Measurements from ENCODE around the gene OTOG. TPM values are rescaled to one million over a fixed set of nuclear protein-coding genes. Genes with fewer than 3 reads are reported as not detected.

OTOG gene
- total RNA-seq, 3 donors from 2014 or later, result not detected

DNA sequence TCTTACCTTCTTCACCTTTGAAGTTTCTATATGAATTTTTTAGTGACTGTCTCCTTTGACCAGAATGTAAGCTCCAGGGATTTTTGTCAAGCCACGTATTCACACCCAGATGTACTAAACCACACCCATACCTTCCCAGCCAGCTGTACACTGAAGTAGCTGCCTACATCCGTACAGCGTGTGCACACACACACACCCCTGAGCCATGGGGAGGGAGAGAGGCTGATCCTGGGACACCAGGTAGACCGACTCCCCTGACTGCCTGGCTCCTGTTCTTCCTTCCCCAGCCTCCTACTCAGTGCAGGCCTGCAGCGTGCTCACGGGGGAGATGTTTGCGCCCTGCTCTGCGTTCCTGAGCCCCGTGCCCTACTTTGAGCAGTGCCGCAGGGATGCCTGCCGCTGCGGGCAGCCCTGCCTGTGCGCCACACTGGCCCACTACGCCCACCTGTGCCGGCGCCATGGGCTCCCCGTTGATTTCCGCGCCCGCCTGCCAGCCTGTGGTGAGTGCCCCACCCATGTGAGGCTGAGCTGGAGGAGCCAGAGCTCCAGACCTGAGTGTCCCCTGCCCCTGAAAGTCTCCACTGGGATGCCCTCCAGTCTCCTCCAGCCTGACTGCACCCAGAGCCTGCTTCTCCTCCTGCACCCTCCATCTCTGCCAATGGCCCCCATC lies 25.9 kb downstream of the OTOG start:
- Mint-ChIP-seq H3K36me3 (ENCODE audit: insufficient read depth) (no peaks in the 10 kb centered on the region), H3K4me3 (no peak overlapping the region), H3K9me3 (no peaks in the 10 kb centered on the region), H3K27me3 (ENCODE audit: low read depth) (peaks cover 9% of the 10 kb centered on the region), H3K4me1 (ENCODE audit: low read depth) (peaks cover 5% of the 10 kb centered on the region)
- ATAC-seq, result no peak
- no peak for DNase-seq

DNA sequence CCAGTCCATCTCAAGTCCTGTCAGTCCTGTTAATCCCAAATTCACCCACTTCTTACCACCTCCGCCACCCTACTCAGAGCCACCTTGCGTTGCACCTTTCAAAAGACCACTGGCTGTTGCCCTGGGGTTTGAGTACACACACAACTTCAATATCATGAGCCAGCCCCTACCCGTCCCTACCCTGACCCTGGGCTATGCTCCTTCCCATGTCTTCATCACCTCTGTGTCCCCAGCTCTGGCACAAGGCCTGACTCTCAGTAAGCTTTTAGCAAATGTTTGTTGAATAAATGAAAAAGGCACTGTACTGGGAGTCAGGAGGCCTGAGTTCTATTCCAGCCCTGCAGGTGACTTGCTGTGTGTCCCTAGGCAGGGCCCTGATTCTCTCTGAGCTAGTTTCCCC lies 26.5 kb downstream of the OTOG start:
- H3K36me3 Mint-ChIP-seq (ENCODE audit: insufficient read depth), result no peaks in the 10 kb centered on the region
- peaks cover 9% of the 10 kb centered on the region for H3K27me3 Mint-ChIP-seq (ENCODE audit: low read depth)
- no peaks in the 10 kb centered on the region for H3K9me3 Mint-ChIP-seq
- peaks cover 5% of the 10 kb centered on the region for H3K4me1 Mint-ChIP-seq (ENCODE audit: low read depth)
- no peak for DNase-seq
- no peak overlapping the region for H3K4me3 Mint-ChIP-seq
- no peak for ATAC-seq

DNA sequence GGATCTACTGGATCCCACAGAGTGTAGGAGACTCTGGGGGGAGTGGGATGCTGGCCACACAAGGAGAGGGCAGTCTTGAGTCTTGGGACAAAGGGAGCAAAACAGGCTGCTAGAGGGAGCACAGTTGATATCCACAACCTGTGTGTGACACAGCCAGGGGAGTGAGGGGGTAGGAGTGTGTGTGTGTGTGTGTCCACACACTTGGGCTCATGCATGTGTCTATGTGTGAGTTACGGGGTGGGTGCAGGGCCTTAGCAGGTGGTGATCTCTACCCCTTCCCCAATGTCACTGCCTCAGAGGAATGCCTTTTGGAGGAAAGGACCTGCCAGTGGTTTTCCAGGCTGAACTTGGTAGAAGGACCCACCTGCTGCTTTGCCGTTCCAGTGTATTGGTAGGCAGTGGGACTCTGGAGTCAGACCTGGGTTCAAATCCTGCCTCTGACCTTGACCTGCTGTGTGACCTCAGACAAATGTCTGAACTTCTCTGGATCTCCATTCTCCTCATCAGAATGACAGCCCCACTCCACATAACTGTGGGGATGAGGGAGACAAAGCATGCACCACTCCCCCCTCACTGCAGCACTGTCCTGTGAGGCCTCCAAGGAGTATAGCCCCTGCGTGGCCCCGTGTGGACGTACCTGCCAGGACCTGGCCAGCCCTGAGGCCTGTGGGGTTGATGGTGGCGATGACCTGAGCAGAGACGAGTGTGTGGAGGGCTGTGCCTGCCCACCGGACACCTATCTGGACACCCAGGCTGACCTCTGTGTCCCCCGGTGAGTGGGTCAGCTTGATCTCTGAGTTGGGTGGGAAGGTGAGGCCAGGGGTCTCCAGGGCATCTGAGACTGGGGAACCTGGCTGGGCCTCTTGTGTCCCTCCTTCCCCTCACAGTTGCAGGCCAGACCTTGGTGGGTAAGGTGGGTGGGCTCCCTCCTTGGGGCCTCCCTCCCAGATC lies 27.4 kb downstream of the OTOG start:
- ATAC-seq, result no peak
- no peak overlapping the region for H3K4me3 Mint-ChIP-seq
- H3K27me3 Mint-ChIP-seq (ENCODE audit: low read depth), result peaks cover 9% of the 10 kb centered on the region
- peaks cover 5% of the 10 kb centered on the region for H3K4me1 Mint-ChIP-seq (ENCODE audit: low read depth)
- DNase-seq, result no peak
- no peaks in the 10 kb centered on the region for H3K9me3 Mint-ChIP-seq
- no peaks in the 10 kb centered on the region for H3K36me3 Mint-ChIP-seq (ENCODE audit: insufficient read depth)

DNA sequence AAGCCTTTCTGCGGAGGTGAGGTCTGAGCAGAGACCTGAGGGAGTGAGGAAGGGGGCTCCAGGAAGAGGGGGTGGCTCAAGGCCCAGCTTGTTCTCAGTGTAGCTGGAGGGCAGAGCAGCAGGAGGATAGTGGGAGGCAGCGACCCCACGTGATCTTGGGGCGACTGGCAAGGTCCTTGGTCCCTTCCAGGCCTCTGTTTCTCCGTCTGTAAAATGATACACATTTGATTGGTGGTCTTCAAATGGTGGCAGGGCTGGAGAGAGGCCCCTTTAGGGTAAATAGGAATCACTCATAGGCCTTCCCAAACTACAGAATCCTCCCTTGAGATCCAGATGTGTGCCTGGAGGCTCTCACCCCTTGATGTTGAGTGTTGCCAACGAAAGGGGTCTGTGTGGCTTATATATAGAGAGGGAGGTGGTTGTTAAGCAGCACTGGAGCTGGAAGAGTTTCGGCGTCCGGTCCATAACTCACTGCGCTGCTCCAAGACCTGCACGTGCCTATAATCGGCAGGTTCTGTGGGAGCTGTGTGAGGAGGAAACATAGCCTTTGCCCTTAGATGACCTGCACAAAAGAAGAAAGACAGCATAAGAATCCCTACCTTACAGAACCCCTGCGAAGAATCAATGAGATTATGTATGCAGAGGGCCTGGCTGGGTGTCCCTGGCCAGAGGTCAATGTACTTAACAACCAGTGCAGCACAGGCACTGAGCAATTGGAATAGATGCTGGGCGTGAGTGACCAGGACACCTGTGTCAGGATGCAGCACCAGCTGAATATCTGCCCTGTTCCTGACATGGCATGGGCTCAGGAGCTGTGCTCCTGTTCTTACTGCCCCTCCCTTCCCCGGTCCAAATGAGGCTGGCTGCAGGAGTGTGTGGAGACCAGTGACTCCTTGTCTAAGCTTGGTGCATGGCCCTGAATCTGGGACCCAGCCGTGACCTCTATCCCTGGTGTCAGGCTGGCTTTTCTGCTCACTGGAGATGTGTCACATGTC lies 28.7 kb downstream of the OTOG start:
- peaks cover 9% of the 10 kb centered on the region for H3K27me3 Mint-ChIP-seq (ENCODE audit: low read depth)
- H3K36me3 Mint-ChIP-seq (ENCODE audit: insufficient read depth), result no peaks in the 10 kb centered on the region
- H3K9me3 Mint-ChIP-seq, result no peaks in the 10 kb centered on the region
- DNase-seq (no peak), ATAC-seq (no peak)
- H3K4me1 Mint-ChIP-seq (ENCODE audit: low read depth), result peaks cover 5% of the 10 kb centered on the region
- no peak overlapping the region for H3K4me3 Mint-ChIP-seq

DNA sequence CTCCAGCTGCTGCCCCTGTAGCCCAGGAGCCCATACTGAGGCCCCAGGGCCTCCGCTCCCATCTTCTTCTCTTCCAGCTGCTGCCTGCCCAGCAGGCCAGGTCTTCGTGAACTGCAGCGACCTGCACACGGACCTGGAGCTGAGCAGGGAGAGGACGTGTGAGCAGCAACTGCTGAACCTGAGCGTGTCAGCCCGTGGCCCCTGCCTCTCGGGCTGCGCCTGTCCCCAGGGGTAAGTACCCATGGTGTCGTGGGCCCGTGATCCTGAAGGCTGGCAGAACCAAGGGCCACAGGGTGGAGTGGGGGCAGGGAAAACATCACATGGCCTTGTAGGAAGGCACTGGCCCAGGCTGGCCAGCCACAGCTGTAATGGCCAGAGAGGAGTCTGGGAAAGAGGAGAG lies 31.2 kb downstream of the OTOG start:
- DNase-seq (no peak), ATAC-seq (no peak)
- Mint-ChIP-seq H3K4me1 (ENCODE audit: low read depth) (no peaks in the 10 kb centered on the region), H3K36me3 (ENCODE audit: insufficient read depth) (no peaks in the 10 kb centered on the region), H3K4me3 (no peak overlapping the region), H3K27me3 (ENCODE audit: low read depth) (peaks cover 5% of the 10 kb centered on the region), H3K9me3 (no peaks in the 10 kb centered on the region)

DNA sequence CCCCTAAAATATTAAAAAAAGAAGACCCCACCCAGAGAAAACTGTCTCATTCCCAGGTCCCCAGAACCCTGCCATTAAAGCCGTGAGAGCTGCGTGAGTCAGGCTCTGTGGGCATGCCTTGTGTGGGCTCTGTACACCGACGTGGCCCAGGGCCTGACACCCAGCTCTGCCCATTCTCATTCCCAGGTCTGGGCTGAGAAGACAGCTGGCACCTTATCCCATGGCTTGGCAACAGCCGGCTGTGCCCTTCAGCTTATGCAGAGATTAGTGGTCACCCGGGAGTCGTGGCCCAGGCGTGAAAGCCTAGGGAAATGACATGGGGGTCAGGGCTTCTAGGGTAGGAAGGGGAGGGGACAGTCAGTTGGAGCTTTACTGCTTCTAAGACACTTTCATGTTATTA lies 31.9 kb downstream of the OTOG start:
- peaks cover 3% of the 10 kb centered on the region for H3K27me3 Mint-ChIP-seq (ENCODE audit: low read depth)
- DNase-seq, result no peak
- no peaks in the 10 kb centered on the region for H3K36me3 Mint-ChIP-seq (ENCODE audit: insufficient read depth)
- ATAC-seq, result no peak
- H3K4me3 Mint-ChIP-seq, result no peak overlapping the region
- no peaks in the 10 kb centered on the region for H3K9me3 Mint-ChIP-seq
- no peaks in the 10 kb centered on the region for H3K4me1 Mint-ChIP-seq (ENCODE audit: low read depth)

DNA sequence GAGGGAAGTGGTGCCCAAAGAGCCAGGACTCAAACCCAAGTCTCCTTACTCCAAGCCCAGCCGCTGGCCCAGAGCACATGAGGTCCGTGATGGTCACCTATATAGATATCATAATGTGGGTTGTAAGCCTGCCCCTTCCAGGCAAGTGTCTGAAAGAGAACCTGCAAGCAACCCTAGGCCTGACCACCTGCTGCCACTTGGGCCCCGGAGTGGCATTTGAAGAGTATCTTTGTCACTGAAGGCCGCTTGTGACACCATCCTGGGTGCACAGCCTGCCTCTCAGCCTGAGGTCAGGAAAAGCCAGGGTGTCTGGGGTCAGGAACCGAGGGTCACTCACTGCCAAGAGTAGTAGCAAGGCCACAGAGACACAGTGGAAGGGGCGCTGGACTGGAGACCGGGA lies 32.4 kb downstream of the OTOG start:
- H3K9me3 Mint-ChIP-seq, result no peaks in the 10 kb centered on the region
- H3K36me3 Mint-ChIP-seq (ENCODE audit: insufficient read depth), result no peaks in the 10 kb centered on the region
- H3K4me3 Mint-ChIP-seq, result no peak overlapping the region
- no peak for ATAC-seq
- no peak for DNase-seq
- H3K4me1 Mint-ChIP-seq (ENCODE audit: low read depth), result no peaks in the 10 kb centered on the region
- peaks cover 3% of the 10 kb centered on the region for H3K27me3 Mint-ChIP-seq (ENCODE audit: low read depth)

DNA sequence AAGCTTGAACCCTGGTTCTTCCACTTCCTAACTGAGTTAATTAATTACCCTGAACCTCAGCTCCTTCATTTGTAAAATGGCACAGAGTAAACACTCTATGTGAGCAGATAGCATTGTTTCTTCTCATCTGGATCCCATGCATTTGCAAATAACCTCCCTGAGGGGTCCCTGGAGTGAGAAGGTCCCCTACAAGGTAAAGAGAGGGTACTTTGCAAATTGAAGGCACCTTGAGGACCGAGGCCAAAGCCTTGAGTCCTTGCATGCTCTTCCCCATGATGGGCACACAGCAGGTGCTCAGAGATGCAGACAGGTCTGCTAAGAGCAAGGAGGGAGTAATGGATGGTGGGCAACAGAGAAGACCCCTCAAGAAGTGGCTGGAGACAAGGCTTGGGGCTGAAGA lies 33.2 kb downstream of the OTOG start:
- no peak overlapping the region for H3K4me3 Mint-ChIP-seq
- DNase-seq (no peak), ATAC-seq (no peak)
- no peaks in the 10 kb centered on the region for H3K9me3 Mint-ChIP-seq
- H3K36me3 Mint-ChIP-seq (ENCODE audit: insufficient read depth), result no peaks in the 10 kb centered on the region
- H3K27me3 Mint-ChIP-seq (ENCODE audit: low read depth), result peaks cover 3% of the 10 kb centered on the region
- H3K4me1 Mint-ChIP-seq (ENCODE audit: low read depth), result no peaks in the 10 kb centered on the region

DNA sequence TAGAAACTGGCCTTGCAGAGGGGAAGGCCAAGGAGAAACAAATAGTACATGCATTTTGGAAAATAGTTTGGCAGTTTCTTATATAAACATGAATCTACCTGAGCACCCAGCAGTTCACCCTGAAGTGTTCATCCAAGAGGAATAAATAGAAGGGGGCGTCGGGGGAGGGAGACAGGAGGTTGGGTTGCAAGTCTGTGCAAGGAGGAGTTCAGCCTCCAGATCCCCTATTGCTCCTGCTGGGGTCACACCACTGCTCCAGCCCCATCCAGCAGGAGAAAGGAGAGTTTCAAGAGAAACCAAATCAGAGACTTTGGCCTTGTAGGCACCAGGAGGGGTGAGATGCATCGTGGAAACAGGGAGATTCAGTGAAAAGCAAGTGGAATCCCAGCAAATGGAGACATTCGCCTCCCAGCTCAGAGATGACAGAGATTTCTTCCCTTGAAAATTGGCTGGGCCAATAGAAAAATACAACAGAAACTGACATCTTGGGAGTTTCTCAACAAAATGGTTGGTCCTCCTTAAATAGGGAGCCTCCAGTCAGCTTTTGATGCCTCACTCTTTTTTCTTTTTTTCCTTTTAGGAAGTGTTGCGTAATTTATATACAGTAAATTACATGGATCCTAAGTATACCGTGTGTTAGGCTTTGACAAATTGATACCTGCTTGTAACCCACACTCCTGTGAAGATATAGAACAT lies 34.1 kb downstream of the OTOG start:
- no peak overlapping the region for H3K4me3 Mint-ChIP-seq
- no peaks in the 10 kb centered on the region for H3K4me1 Mint-ChIP-seq (ENCODE audit: low read depth)
- H3K36me3 Mint-ChIP-seq (ENCODE audit: insufficient read depth), result no peaks in the 10 kb centered on the region
- H3K27me3 Mint-ChIP-seq (ENCODE audit: low read depth), result peaks cover 3% of the 10 kb centered on the region
- no peak for DNase-seq
- no peak for ATAC-seq
- H3K9me3 Mint-ChIP-seq, result no peaks in the 10 kb centered on the region

DNA sequence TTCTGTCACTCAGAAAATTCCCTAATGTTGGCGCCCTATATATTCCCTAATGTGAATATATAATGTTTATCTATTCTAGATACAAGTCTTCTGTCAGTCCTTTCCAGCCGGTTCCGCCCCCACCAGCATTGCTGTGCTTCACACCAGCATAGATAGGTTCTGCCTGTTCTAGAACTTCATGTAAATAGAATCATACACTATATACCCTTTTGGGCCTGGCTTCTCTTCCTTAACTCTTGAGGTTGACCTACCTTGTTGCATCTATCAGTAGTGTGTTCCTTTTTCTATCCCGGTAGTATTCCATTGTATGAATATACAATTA lies 34.6 kb downstream of the OTOG start:
- DNase-seq (no peak), ATAC-seq (no peak)
- H3K27me3 Mint-ChIP-seq (ENCODE audit: low read depth), result peaks cover 3% of the 10 kb centered on the region
- no peaks in the 10 kb centered on the region for H3K36me3 Mint-ChIP-seq (ENCODE audit: insufficient read depth)
- no peaks in the 10 kb centered on the region for H3K9me3 Mint-ChIP-seq
- no peak overlapping the region for H3K4me3 Mint-ChIP-seq
- no peaks in the 10 kb centered on the region for H3K4me1 Mint-ChIP-seq (ENCODE audit: low read depth)

DNA sequence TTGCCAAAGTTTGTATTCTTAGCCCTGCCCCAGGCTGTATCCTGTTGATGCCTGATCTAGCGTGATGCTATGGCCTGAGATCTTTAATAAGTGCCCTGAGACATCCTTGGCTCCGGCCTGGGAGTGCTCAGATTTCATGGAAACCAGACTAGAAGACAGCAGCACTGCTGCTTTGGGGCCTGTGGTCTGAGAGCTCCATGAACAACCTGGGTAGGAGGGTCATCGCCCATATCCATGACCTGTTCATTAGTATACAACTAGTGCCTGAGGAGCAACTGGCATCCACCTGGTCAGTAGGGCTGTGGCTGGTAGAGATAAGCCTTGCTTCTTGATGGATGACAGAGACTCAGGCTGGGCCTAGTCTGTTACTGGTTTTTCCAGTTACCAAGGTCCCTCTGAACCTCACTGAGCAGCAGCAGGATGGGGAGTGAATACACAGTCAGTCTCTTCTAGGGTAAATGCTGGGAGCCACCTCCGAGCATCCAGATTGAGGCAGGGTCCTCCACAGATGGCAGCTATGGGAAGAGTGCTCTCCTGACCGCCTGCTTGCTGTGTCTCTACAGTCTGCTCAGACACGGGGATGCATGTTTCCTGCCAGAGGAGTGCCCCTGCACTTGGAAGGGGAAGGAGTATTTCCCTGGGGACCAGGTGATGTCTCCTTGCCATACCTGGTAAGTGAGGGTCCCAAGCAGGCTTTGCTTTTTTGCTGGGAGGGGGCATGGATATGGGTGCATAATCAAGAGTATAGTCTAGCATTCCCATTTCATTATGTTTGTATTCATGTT lies 39.0 kb downstream of the OTOG start:
- no peak for DNase-seq
- ATAC-seq, result no peak
- Mint-ChIP-seq H3K36me3 (ENCODE audit: insufficient read depth) (no peaks in the 10 kb centered on the region), H3K9me3 (no peaks in the 10 kb centered on the region), H3K4me1 (ENCODE audit: low read depth) (no peaks in the 10 kb centered on the region), H3K4me3 (no peak overlapping the region), H3K27me3 (ENCODE audit: low read depth) (peaks cover 5% of the 10 kb centered on the region)

DNA sequence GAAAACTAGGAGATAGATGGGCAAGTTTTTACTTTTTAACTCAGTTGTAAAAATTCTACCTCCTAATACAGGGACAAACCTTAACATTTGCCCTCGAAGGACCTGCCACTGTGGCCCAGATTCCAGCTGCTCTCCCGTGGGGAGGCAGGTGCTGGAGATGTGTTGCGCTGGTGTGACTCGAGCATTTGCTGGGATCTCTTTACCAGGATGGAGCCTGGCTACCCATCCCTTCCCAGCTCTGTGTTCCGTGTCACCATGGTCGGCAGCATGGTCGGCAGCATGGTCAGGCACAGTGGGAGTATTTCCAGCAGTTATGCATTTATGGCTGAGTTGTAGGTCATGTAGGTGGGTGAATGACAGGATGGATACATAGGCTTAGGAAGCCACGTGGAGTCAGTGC lies 41.1 kb downstream of the OTOG start:
- H3K27me3 Mint-ChIP-seq (ENCODE audit: low read depth), result peaks cover 10% of the 10 kb centered on the region
- DNase-seq, result no peak
- no peak for ATAC-seq
- no peak overlapping the region for H3K4me3 Mint-ChIP-seq
- no peaks in the 10 kb centered on the region for H3K4me1 Mint-ChIP-seq (ENCODE audit: low read depth)
- H3K36me3 Mint-ChIP-seq (ENCODE audit: insufficient read depth), result no peaks in the 10 kb centered on the region
- H3K9me3 Mint-ChIP-seq, result no peaks in the 10 kb centered on the region

DNA sequence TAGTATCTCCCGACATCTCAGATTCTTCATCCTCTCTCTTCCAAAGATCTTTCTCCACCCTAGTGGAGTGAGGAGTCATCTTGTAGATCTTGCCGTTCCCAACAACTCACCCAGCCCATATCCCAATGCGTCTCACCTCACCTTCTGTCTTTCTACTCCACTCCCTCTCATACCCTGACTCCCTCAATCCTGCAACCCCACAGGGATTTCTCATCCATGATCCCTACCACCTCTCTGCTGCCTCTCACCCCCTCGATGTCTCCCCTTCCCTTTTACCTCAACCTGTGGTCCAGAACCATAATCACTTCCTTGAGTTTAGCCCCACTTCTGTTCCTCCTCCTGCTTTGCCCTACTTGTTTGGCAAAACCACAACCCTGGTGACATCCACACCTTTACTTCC lies 41.7 kb downstream of the OTOG start:
- H3K9me3 Mint-ChIP-seq, result no peaks in the 10 kb centered on the region
- no peaks in the 10 kb centered on the region for H3K36me3 Mint-ChIP-seq (ENCODE audit: insufficient read depth)
- H3K4me1 Mint-ChIP-seq (ENCODE audit: low read depth), result no peaks in the 10 kb centered on the region
- DNase-seq (no peak), ATAC-seq (no peak)
- no peak overlapping the region for H3K4me3 Mint-ChIP-seq
- H3K27me3 Mint-ChIP-seq (ENCODE audit: low read depth), result peaks cover 9% of the 10 kb centered on the region

Measured in activated T-cell treated with anti-CD3 and anti-CD28 coated beads, Interleukin-2, amount 50 U/mL, for 4 hours (primary cell).